HL-60 (cell line): ENCODE results near the gene EIF1.

Experiments used
- DNase-seq, 2 experiments: peaks; one replicate each; pipeline ENCODE4 v3.0.0-alpha.2; 2010 to 2020; ENCODE audit warnings: low read depth in 1 of 2, low spot score in 1 of 2
- H3K27ac ChIP-seq: fragments of 250-450 bp; sonication (Bioruptor Pico); replicated peaks from 2 replicates; pipeline ENCODE4 v1.5.1; 2020; ENCODE audit warnings: mild to moderate bottlenecking, moderate library complexity
- H3K27me3 ChIP-seq: fragments of 250-450 bp; sonication (Bioruptor Pico); 2 replicates; pipeline ENCODE4 v1.5.1; 2021; ENCODE audit warnings: mild to moderate bottlenecking, moderate library complexity; ENCODE audit not compliant: insufficient read depth, poor library complexity, severe bottlenecking
- H3K4me3 ChIP-seq: replicated peaks from 2 replicates; pipeline ENCODE4 v1.5.1; 2011; ENCODE audit warnings: mild to moderate bottlenecking, control low read depth, low read length; ENCODE audit not compliant: insufficient read depth
- CTCF ChIP-seq: IDR thresholded peaks from one replicate; pipeline ENCODE4 v1.5.1; 2011; ENCODE audit warnings: low read length, control low read depth, inconsistent platforms; ENCODE audit not compliant: insufficient read depth
- GABPA ChIP-seq: IDR thresholded peaks from 2 replicates; pipeline ENCODE4 v1.6.1; 2012; ENCODE audit warnings: low read depth
- POLR2AphosphoS5 ChIP-seq: IDR thresholded peaks from 2 replicates; pipeline ENCODE4 v1.6.1; 2012; ENCODE audit warnings: low read depth
- REST ChIP-seq: IDR thresholded peaks from 2 replicates; pipeline ENCODE4 v1.6.1; 2012; ENCODE audit warnings: low read depth; ENCODE audit not compliant: insufficient replicate concordance
- SPI1 ChIP-seq: IDR thresholded peaks from 2 replicates; pipeline ENCODE4 v1.6.1; 2012; ENCODE audit warnings: low read depth, mild to moderate bottlenecking, borderline replicate concordance

Gene EIF1

GRCh38 chr17:41678907-41679739 is 9.6 kb upstream of the EIF1 start:
- peak overlapping the region; percentile 11; the same call in 1 of the 2 replicates for H3K4me3 ChIP-seq
- H3K27me3 ChIP-seq = no peaks in the 10 kb centered on the region
- DNase-seq = peak in 1 of 2 experiments; percentile 65
- H3K27ac ChIP-seq = peak overlapping the region; percentile 42
- TF ChIP-seq CTCF = peak; percentile 5
- no peak for TF ChIP-seq POLR2AphosphoS5

GRCh38 chr17:41679740-41680425 is 8.8 kb upstream of the EIF1 start:
- no peak for TF ChIP-seq POLR2AphosphoS5
- no peak for TF ChIP-seq GABPA
- no peak for TF ChIP-seq CTCF
- TF ChIP-seq REST = no peak
- no peak for TF ChIP-seq SPI1
- Histone ChIP-seq H3K4me3 (no peak overlapping the region), H3K27ac (no peak overlapping the region), H3K27me3 (no peaks in the 10 kb centered on the region)
- DNase-seq = no peak

GRCh38 chr17:41680426-41681040 is 8.2 kb upstream of the EIF1 start:
- no peak overlapping the region for H3K4me3 ChIP-seq
- no peak for DNase-seq
- no peaks in the 10 kb centered on the region for H3K27me3 ChIP-seq
- no peak overlapping the region for H3K27ac ChIP-seq
- TF ChIP-seq POLR2AphosphoS5 (no peak), CTCF (no peak), REST (no peak), GABPA (no peak), SPI1 (no peak)
